ENCODE results near the gene ULK4. TPM values are rescaled to one million over a fixed set of nuclear protein-coding genes. Genes with fewer than 3 reads are reported as not detected.

The ULK4 gene
- polyA plus RNA-seq, 1 of the 3 experiments (the other 2 are of a cell fraction) = 6.2 TPM

- Histone ChIP-seq H3F3A (replicated peaks; ENCODE audit: insufficient read depth) (no peaks in the 10 kb centered on the region), H3K36me3 (replicated peaks in 1 of 2; ENCODE audit: control insufficient read depth in 1 of 2, insufficient read depth in 2 of 2, low read length in 1 of 2) (no peaks in the 10 kb centered on the region), H3K79me2 (ENCODE audit: insufficient read depth) (no peaks in the 10 kb centered on the region), H3K27ac (ENCODE audit: low read depth in 2 of 2, low read length in 1 of 2) (no peak overlapping the region), H2AFZ (ENCODE audit: low read depth) (no peak overlapping the region), H3K9me2 (no peaks in the 10 kb centered on the region), H3K4me1 (ENCODE audit: control insufficient read depth in 1 of 2, insufficient read depth in 2 of 2, low read depth in 1 of 2, low read length in 1 of 2) (no peaks in the 10 kb centered on the region), H4K20me1 (ENCODE audit: insufficient read depth) (no peaks in the 10 kb centered on the region), H3K9me3 (no peaks in the 10 kb centered on the region), H3K27me3 (ENCODE audit: insufficient read depth) (no peaks in the 10 kb centered on the region), H3K4me3 (ENCODE audit: low read depth in 2 of 2, low read length in 1 of 2) (no peak overlapping the region), H3K4me2 (no peak overlapping the region), H3K9ac (no peak overlapping the region)
- POLR2A ChIA-PET = no interaction called here
- 27% methylated on average over 1 of the region's 1 CpG for WGBS (ENCODE audit: low lambda C conversion rate)
- no peak for DNase-seq
- TF ChIP-seq PBX3 (IDR thresholded peaks at IDR 0.05) = no peak
- no peak for TF ChIP-seq MXI1 (IDR thresholded peaks at IDR 0.05; ENCODE audit: low read depth, low read length)
- TF ChIP-seq JUND (IDR thresholded peaks at IDR 0.05) = no peak
- TF ChIP-seq YY1 (IDR thresholded peaks at IDR 0.05; ENCODE audit: low read depth) = no peak
- TF ChIP-seq REST (IDR thresholded peaks at IDR 0.05; ENCODE audit: low read depth, low read length) = no peak
- TF ChIP-seq NRF1 (IDR thresholded peaks at IDR 0.05; ENCODE audit: low read depth, low read length) = no peak
- no peak for TF ChIP-seq RFX5 (IDR thresholded peaks at IDR 0.05; ENCODE audit: low read length)
- no peak for TF ChIP-seq GABPA (IDR thresholded peaks at IDR 0.05; ENCODE audit: low read depth)
- no peak for TF ChIP-seq ZBTB33 (IDR thresholded peaks at IDR 0.05; ENCODE audit: borderline replicate concordance, low read depth)
- TF ChIP-seq USF2 (IDR thresholded peaks at IDR 0.05; ENCODE audit: borderline replicate concordance, low read depth, low read length) = no peak
- TF ChIP-seq CTCF (IDR thresholded peaks at IDR 0.05) = no peak
- TF ChIP-seq USF1 (IDR thresholded peaks at IDR 0.05; ENCODE audit: borderline replicate concordance, low read depth) = no peak
- TF ChIP-seq MEF2A (IDR thresholded peaks at IDR 0.05; ENCODE audit: borderline replicate concordance, low read depth) = no peak
- no peak for TF ChIP-seq FOSL2 (IDR thresholded peaks at IDR 0.05; ENCODE audit: borderline replicate concordance, low read depth)
- TF ChIP-seq MAX (IDR thresholded peaks at IDR 0.05; ENCODE audit: low read depth) = no peak
- no peak for TF ChIP-seq POLR2AphosphoS5 (IDR thresholded peaks at IDR 0.05; ENCODE audit: low read depth, low read length)
- TF ChIP-seq TCF12 (IDR thresholded peaks at IDR 0.05) = no peak
- TF ChIP-seq RAD21 (IDR thresholded peaks at IDR 0.05; ENCODE audit: low read length) = no peak
- TF ChIP-seq ELF1 (IDR thresholded peaks at IDR 0.05) = no peak
- TF ChIP-seq TEAD4 (IDR thresholded peaks at IDR 0.05; ENCODE audit: borderline replicate concordance, insufficient read depth) = no peak
- CTCF ChIA-PET = no interaction called here
These were observed 550.8 kb downstream of the ULK4 start for GRCh38 chr3:41411065-41411464.
